HG03103 (cell line): ENCODE data around the gene TOM1L2.
"Not testable (repeated sequence)": the region's sequence is repeated elsewhere in the genome, so short reads cannot be mapped to it uniquely, and the experiment has no call there.

Experiments
- ATAC-seq: cut with Tn5 transposase; IDR thresholded peaks from one replicate; pipeline ENCODE4 v1.9.1; 2021; ENCODE audit warnings: low read depth; ENCODE audit not compliant: unreplicated experiment

Gene TOM1L2

DNA sequence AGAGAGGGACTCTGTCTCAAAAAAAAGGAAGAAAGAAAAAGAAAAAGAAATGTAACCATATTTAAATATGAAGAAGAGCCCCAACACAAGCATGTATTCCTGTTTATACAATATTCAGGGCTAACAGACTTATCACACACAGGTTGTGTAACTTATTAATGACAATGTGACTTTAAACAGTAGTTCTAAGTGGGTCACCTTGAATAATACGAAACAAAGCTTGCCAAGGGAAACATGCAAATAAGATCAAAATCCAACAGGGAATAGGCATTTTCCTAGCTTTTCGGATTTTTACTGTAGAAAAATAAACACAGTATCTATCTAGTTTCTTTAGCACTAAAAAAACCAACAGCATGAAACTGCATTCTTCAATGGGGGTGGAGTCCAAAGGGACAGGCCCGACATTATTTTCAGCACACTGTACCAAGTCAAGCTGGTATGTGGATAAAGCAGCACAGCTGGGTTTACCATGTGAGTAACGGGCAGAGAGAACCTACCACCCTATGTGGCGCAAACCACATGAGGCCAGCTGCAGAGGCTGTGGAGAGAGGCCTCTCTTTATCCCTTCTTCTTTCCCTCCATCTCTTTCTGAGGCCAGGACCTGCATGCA is 45.3 kb downstream of the TOM1L2 start:
- ATAC-seq = no peak

DNA sequence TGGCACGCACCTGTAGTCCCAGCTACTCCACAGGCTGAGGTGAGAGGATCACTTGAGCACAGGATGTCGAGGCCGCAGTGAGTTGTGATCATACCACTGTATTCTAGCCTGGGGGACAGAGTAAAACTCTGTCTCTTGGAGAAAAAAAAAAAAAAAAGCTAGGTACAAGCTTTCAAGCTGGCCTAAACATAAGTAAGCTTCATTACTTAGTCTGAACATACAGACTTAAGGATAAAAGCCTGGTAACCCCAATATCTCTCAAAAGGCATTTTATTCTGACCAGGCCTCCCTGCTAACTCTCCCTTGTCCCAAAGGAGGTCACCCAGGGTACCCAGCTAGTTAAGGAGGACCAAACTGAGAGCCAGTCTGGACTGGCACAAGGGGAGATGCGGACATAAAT is 46.2 kb downstream of the TOM1L2 start:
- no peak for ATAC-seq

DNA sequence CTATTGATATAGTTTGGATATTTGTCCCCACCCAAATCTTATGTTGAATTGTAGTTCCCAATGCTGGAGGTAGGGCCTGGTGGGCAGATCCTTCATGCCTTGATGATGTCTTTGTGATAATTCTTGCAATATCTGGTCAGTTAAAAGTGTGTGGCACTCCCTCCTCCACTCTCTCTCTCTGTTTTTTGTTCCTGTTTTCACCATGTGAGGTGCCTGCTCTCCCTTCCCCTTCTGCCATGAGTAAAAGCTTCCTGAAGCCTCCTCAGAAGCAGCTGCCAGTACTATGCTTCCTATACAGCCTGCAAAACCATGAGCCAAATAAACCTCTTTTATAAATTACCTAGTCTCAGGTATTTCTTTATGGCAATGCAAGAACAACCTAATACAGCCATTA is 47.3 kb downstream of the TOM1L2 start:
- no peak for ATAC-seq

DNA sequence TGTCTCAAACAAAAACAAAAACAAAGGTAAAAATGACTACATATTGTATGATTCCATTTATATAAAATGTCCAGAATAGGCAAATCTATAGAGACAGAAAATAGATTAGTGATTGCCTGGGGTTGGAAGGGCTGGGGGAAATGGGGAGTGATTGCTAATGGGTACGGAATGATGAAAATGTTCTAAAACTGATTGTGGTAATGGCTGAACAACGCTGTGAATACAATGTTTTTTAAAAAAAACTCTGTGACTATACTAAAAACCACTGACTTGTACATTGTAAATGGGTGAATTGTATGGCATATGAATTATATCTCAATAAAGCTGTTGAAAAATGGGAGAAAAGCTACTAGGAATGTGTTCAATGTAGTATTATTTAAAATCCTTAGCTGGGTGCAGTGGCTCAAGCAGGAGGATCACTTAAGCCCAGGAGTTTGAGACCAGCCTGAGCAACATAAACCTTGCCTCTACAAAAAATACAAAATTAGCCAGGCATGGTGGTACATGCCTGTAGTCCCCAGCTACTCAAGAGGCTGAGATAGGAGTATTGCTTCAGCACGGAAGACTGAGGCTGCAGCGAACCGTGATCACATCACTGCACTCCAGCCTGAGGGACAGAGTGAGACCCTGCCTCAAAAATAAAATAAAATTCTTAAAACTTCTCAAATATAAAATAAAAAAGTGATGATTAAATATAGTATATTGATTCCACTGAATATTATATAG is 47.9 kb downstream of the TOM1L2 start:
- no peak for ATAC-seq

DNA sequence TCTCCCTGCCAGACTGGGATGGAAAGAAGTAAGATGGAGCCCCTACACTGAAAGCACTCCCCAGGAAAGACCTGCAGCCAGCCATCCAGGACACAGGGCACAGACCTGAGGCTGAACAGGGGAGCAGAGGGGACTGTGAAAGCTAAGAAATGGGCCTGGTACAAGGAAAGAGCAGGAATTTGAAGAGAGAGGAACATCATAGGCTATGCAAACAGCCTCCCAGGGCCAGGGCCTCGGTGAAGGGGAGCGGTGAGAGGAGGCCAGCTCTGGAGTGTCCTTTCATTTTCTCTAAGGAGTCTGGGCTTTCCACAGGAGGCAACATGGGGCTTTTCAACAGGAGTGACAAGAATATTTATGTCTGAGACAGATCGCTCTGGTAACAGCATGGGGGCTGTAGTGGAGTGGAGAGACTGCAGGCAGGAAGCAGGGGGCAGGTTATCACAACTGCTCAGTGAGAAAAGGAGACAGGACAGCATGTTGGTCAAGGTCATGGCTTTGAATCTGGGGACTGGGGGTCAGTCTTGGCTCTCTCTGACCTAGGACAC is 50.1 kb downstream of the TOM1L2 start:
- ATAC-seq = no peak

DNA sequence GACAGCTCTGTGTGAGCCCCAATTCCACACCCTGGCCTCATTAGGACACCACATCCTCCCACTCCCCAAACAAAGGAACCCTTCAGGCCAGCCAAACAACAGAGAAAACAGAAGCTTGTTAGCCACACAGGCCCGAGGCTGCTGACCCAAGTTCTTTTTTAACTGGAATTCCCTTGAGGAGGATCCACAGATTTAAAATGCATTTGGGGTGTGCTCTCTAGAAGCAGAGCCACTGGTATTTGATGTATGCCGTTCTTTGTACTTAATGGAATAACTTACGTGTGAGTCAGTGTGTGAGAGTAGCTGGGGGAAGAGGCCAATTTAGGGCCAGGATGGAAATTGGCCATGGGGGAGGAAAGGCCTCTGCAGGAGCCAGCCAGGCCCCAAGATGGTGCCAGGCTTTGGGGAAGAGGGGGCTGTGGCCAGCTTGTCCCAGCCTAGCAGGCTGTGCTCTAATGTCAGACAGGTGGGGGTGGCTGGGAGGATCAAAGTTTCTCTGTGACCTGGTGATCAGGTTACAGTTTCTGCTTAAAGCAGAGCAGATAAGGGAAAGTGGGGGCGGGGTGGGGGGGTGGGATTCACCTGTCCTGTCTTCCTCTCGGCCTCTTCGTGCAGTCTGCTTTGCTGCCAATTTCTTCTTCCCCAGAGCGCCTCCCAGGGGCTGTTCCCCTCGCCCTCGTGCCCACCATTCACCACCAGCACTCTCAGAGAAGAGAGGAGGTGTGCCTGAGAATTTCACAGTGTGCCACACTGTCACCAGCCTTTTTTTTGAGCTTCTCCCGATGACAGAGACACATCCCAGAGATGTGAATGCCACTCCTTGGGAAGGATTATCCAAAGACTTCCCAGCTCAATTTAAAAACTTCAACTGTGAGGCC is 50.8 kb downstream of the TOM1L2 start:
- no peak for ATAC-seq

DNA sequence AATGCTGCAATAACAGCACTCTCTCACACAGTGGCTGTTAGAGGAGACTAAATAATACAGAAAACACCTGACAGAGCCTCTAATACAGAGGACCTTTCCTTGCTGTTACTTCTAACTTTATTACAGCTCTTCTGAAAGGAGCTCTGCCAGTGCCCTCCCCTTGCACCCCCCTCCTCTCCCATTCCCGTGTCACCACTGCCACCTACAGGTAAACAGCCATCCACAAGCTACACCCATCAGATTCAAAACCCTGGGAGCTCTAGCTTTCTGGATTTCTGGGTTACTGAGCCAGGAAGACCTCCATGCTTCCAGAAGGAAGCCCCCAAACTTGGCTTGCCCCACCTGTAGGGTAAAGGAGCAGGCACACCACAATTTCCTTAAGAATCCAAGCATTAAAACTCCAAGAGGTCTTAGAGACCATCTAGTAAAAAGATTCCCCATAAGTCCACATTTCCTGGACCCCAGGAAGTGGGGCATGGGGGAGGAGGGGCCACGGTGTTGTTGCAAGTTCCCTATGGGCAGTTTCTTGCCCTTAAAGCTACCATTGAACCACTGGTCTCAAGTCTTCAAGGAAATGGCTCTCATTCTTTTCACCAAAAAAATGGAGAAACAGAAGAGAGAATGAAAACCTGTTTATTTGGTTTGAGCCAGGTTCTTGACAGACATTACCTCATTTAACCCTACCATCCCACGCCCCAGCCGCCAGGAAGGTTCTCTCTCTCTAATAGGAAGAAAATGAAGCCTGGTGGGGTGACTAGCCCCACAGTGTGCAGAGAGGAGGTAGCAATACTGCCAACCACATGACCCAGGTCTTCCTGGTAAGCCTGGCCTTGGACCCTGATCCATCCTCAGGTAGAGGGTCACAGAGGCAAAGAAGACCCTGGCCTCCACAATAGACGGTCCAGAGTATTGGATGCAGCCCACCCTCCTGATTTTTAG is 52.8 kb downstream of the TOM1L2 start:
- ATAC-seq = no peak

DNA sequence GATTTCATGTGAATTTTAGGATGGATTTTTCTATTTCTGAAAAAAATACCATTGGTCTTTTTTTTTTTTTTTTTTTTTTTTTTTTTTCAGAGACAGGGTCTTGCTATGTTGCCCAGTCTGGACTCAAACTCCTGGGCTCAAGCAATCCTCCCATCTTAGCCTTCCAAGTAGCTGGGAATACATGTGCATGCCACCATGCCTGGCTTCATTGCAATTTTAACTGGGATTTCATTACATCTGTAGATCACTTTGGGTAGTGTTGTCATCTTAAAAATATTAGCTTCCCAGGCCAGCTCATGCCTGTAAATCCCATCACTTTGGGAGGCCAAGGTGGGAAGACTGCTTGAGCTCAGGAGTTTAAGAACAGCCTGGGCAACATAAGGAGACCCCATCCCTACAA is 54.8 kb downstream of the TOM1L2 start:
- no peak for ATAC-seq

DNA sequence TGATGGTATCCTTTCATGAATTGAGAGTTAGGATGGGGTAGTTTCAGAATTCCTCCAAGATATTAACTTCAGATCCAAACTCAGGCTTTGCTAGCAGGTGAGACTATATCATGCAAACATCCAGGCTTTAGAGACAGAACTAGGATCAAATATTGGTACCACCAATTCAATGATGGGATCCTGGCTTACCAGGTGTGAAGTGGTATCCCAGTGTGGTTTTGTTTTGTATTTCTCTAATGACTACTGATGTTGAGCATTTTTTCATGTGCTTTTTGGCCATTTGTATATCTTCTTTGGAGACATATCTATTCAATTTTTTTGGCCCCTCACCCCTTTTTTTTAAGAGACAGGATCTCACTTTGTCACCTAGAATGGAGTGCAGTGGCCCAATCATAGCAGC is 57.0 kb downstream of the TOM1L2 start:
- no peak for ATAC-seq

DNA sequence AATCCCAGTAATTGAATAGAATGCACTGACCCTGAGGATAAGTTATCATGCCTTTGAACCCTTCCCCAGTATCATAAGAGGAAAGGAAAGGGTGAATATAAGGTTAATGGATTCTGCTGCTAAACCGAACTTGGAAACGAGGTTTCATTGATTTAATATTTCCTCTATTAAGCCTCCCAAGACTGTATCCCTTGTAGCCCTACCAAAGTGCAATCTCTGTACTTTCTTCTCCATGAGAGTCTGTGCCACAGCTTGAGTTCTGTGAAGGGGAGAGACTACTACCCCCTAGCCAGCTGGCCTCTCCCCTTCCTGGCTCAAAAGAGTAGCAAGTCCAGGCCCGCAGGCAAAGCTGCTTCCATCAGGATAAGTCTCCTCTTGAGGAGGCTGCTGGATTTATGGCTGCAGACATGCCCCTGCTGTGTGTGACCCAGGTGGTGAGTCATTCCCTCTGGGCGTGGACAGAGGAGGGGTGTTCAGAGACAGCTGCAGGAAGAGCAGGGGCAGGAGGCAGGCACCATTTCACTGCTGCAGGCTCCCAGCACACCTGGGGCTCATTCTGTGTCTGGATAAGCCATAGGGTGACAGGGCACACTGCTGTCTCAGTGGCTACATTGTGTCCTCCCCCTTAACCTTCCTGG is 58.4 kb downstream of the TOM1L2 start:
- ATAC-seq = no peak

DNA sequence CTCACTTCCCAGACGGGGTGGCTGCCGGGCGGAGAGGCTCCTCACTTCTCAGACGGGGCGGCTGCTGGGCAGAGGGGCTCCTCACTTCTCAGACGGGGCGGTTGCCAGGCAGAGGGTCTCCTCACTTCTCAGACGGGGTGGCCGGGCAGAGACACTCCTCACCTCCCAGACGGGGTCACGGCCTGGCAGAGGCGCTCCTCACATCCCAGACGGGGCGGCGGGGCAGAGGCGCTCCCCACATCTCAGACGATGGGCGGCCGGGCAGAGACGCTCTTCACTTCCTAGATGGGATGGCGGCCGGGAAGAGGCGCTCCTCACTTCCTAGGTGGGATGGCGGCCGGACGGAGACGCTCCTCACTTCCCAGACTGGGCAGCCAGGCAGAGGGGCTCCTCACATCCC is 59.9 kb downstream of the TOM1L2 start:
- not testable (repeated sequence) for ATAC-seq

DNA sequence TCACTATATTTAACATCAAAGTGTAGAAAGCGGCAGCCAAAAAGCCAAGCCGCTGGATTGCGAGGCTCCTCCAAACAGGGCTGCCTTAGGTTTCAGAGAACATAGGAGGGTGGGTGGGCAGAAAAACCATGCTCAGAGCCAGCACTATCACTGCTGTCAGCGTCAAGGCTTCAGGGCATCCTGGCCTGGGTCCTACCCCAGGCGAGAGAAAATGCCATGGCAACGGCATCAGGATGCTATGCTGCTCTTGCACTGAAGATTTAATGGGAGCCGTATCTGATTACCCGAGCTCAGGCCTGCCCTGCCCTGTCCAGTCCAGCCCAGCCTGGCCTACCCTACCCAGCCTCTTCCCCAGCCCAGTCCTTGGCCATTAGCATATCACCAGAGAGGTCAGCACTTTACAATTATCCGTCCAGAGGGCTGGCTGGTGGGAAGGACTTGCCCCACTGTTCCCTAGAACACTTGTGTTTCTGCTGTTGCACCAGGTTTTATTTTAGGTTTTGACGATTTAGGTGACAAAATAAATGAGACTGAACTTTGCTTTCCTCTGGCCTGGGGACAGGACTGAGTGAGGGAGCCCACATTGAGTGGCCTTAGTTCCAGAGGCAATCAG is 61.1 kb downstream of the TOM1L2 start:
- ATAC-seq = no peak

DNA sequence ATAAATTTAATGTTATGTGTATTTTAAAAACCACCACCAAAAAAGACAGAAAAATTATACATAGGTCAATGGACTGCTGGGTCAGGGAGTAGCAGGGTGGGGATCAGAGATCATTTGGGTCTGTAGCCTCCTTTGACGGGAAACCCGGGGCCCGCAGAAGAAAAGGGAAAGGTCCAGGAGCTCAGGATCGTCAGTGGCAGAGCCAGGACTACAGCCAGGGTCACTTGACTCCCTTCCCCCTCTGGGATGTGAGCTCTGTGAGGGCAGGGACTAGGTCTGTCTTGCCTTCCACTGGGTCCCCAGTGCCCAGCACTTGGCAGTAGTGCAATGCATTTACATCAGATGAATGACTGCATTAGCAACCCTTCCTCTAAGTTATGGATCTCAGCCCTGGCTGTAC is 62.1 kb downstream of the TOM1L2 start:
- ATAC-seq = no peak

DNA sequence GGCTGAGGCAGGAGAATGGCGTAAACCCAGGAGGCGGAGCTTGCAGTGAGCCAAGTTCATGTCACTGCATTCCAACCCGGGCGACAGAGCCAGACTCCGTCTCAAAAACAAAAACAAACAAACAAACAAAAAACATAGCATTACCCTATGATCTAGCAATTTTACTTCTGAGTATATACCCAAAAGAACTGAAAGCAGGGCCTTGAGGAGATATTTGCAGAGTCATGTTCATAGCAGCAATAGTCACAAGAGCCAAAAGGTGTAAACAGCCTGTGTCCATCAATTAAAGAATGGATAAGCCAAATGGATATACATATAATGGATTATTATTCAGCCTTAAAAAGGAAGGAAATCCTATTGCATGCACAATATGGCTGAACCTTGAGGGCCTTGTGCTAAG is 63.1 kb downstream of the TOM1L2 start:
- no peak for ATAC-seq

DNA sequence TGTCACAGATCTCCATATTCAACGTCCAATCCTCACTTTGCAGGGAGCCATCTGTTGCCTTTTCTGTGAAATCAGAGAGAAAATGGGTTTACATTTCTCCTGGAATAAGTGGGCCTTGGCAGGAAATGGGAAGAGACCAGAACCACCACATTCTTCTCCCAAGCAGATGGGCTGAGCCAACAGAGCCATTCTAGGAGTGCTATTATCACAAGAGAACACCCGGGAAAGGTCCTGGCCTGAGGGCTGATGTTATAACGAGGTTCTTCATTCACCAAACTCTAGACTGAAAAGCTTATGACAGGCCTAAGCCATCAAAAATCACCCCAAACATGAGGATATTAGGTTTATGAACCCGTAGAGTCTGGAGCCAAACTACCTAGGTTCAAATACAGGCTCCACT is 64.7 kb downstream of the TOM1L2 start:
- no peak for ATAC-seq

DNA sequence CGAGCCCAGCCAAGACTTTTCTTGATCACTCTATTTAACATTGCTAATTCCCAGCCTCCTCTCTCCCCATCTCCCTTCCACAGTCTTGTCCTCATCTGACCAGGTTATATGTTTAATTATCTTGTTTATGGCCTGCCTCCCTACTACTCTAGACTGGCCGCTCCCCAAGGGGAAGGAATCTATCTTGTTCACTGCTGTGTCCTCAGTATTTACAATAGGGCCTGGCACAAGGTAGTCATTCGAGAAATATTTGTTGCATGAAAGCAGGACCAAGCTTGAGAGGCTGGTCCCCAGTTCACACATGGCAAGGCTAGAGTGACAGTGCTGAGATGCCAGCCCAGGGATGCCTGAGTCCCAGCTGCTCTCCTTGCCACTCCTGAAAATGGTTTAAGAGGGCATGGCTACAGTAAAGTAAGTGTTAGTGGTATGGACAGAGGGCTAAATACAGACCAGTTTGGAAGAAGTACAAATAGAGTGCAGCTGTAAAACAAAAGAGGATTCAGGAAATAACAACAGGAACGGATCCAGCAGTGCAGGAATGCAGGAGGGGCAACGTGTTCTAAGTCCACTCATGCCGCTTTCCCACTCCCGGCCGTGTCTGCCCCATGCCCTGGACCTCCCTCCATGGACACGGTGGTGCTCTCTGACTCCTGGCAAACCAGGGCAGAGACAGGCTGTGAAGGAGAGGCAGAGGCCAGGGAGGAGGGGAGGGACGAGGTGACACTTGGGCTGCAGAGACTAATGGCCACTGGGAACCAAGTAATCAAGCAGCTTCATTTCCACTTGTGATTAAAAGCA is 65.6 kb downstream of the TOM1L2 start:
- ATAC-seq = no peak

DNA sequence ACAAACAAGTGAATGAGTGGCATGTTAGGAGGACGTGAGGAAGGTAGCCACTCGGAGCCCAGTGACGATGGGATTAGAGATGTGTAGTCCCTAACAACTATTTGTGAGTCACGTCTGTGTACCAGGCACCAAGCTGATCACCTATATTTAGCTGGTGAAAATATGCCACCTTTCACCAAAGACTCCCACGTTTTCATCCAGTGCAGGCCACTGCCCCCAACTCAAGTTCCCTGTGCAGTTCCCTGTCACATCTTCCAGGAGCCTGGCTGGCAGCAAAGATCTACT is 67.2 kb downstream of the TOM1L2 start:
- no peak for ATAC-seq

DNA sequence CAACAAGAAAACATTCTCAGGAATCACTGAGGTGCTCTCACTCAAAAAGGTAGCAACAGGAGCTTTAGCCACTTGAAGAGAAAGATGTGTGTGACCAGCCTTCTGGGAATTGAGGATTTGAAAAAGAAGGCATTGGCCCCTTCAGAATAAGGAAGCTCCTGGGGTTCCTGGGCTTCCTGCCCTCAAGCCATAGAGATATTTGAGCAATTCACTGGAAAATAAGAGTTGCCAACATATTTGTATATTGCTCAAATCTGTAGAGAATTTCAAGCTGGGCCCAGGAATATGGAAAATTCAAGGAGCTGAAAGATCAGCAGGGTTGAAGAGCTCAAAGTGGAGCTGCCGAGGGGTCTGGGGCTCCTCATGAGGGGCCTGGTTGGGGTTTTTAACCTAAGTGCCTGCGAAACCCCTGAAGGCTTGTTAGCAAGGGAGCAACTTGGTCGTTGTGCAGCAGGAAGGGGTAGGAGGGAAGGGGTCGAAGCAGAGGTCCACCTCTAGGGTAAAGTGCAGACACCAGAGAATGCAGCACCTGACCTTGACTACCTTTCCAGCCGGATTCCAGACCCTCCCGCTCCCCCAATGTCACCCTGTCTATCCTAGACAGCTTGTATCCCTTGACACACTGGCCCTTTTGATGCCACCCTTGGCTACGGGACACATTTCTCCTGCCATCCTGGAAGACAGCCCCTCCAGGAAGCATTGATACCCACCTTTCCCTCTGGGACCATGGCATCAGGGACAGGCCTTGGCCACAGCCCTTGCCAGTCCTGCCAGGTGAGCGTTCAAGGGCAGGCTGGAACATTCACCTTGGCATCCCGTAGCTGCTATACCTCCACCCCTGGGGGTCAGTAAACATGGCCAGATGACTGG is 67.8 kb downstream of the TOM1L2 start:
- no peak for ATAC-seq
